ENCODE data around the gene MCEMP1. TPM values are rescaled to one million over a fixed set of nuclear protein-coding genes. Genes with fewer than 3 reads are reported as not detected.

MCEMP1 gene
- polyA plus RNA-seq, 1 donor from 2014 or later, result not detected

- TF ChIP-seq MXI1 (conservative IDR thresholded peaks at IDR 0.05; ENCODE audit: poor library complexity, severe bottlenecking) (no peak), RAD21 (conservative IDR thresholded peaks at IDR 0.05) (no peak), TAF1 (IDR thresholded peaks at IDR 0.05; ENCODE audit: low read depth) (no peak), EZH2 (IDR thresholded peaks at IDR 0.05; ENCODE audit: borderline replicate concordance, insufficient read depth, low read length, poor library complexity, severe bottlenecking) (no peak), SMC3 (conservative IDR thresholded peaks at IDR 0.05; ENCODE audit: poor library complexity) (no peak), EP300 (conservative IDR thresholded peaks at IDR 0.05; ENCODE audit: poor library complexity, severe bottlenecking) (no peak), CTCF (IDR thresholded peaks at IDR 0.05; ENCODE audit: poor library complexity, severe bottlenecking) (no peak), POLR2AphosphoS5 (IDR thresholded peaks at IDR 0.05) (no peak)
- TF ChIP-seq, protein P1, sequence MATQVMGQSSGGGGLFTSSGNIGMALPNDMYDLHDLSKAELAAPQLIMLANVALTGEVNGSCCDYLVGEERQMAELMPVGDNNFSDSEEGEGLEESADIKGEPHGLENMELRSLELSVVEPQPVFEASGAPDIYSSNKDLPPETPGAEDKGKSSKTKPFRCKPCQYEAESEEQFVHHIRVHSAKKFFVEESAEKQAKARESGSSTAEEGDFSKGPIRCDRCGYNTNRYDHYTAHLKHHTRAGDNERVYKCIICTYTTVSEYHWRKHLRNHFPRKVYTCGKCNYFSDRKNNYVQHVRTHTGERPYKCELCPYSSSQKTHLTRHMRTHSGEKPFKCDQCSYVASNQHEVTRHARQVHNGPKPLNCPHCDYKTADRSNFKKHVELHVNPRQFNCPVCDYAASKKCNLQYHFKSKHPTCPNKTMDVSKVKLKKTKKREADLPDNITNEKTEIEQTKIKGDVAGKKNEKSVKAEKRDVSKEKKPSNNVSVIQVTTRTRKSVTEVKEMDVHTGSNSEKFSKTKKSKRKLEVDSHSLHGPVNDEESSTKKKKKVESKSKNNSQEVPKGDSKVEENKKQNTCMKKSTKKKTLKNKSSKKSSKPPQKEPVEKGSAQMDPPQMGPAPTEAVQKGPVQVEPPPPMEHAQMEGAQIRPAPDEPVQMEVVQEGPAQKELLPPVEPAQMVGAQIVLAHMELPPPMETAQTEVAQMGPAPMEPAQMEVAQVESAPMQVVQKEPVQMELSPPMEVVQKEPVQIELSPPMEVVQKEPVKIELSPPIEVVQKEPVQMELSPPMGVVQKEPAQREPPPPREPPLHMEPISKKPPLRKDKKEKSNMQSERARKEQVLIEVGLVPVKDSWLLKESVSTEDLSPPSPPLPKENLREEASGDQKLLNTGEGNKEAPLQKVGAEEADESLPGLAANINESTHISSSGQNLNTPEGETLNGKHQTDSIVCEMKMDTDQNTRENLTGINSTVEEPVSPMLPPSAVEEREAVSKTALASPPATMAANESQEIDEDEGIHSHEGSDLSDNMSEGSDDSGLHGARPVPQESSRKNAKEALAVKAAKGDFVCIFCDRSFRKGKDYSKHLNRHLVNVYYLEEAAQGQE (IDR thresholded peaks at IDR 0.05; ENCODE audit: borderline replicate concordance), result no peak
- Histone ChIP-seq H3K27me3 (ENCODE audit: insufficient read depth, low read depth, low read length) (no peaks in the 10 kb centered on the region), H3K9ac (ENCODE audit: low read length) (no peak overlapping the region), H3K9me3 (ENCODE audit: low read length) (no peaks in the 10 kb centered on the region), H2AFZ (ENCODE audit: low read depth, low read length) (no peak overlapping the region), H3K27ac (ENCODE audit: low read length) (no peak overlapping the region), H3K9me2 (ENCODE audit: insufficient read depth, low read length) (no peaks in the 10 kb centered on the region), H3K4me3 (ENCODE audit: low read length) (no peak overlapping the region), H3K79me2 (replicated peaks; ENCODE audit: insufficient read depth, low read length) (no peaks in the 10 kb centered on the region), H3F3A (ENCODE audit: insufficient read depth, low read length, poor library complexity, severe bottlenecking) (no peaks in the 10 kb centered on the region), H3K36me3 (ENCODE audit: insufficient read depth, low read length) (no peaks in the 10 kb centered on the region), H4K20me1 (ENCODE audit: insufficient read depth) (no peaks in the 10 kb centered on the region), H3K4me2 (ENCODE audit: low read length) (no peak overlapping the region)
These were observed 14.6 kb downstream of the MCEMP1 start for GRCh38 chr19:7691497-7691896.

DNA sequence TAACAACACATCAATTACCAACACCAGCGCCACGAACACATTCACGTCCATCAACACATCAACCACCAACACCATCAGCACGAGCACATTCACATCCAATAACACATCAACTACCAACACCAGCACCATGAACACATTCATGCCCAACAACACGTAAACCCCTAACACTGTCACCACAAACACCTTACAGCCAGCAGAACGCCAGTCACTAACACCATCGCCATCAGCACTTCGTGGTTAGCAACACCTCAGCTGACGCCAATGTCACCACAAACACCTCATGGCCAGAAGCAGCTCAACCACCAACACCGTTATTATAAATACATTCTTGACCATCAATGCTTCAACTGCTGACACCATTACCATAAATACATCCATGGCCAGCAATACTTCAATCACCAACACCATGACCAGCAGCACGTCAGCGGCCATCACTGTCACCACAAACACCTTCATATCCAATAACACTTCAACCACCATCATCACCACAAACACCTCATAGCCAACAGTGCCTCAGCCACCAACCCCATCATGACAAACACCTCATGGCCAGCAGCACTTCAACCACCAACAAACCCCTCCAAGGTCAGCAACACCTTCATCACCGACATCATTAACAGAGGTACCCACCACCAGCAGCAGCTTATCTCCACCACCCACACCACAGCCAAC is 15.7 kb downstream of the MCEMP1 start:
- H3K27ac ChIP-seq (ENCODE audit: low read length), result no peak overlapping the region

More for the DNA sequence above, 15.7 kb downstream of the MCEMP1 start:
- Histone ChIP-seq H3K36me3 (ENCODE audit: insufficient read depth, low read length) (no peaks in the 10 kb centered on the region), H3K4me3 (ENCODE audit: low read length) (no peak overlapping the region), H3K9me2 (ENCODE audit: insufficient read depth, low read length) (no peaks in the 10 kb centered on the region), H3K79me2 (replicated peaks; ENCODE audit: insufficient read depth, low read length) (no peaks in the 10 kb centered on the region), H3F3A (ENCODE audit: insufficient read depth, low read length, poor library complexity, severe bottlenecking) (no peaks in the 10 kb centered on the region), H4K20me1 (ENCODE audit: insufficient read depth) (no peaks in the 10 kb centered on the region), H3K9me3 (ENCODE audit: low read length) (no peaks in the 10 kb centered on the region), H2AFZ (ENCODE audit: low read depth, low read length) (no peak overlapping the region), H3K4me2 (ENCODE audit: low read length) (no peak overlapping the region), H3K27me3 (ENCODE audit: insufficient read depth, low read depth, low read length) (no peaks in the 10 kb centered on the region), H3K9ac (ENCODE audit: low read length) (no peak overlapping the region)
- no peak for TF ChIP-seq EP300 (conservative IDR thresholded peaks at IDR 0.05; ENCODE audit: poor library complexity, severe bottlenecking)
- no peak for TF ChIP-seq SMC3 (conservative IDR thresholded peaks at IDR 0.05; ENCODE audit: poor library complexity)
- no peak for TF ChIP-seq EZH2 (IDR thresholded peaks at IDR 0.05; ENCODE audit: borderline replicate concordance, insufficient read depth, low read length, poor library complexity, severe bottlenecking)
- no peak for TF ChIP-seq POLR2AphosphoS5 (IDR thresholded peaks at IDR 0.05)
- no peak for TF ChIP-seq RAD21 (conservative IDR thresholded peaks at IDR 0.05)
- TF ChIP-seq TAF1 (IDR thresholded peaks at IDR 0.05; ENCODE audit: low read depth), result no peak
- TF ChIP-seq, protein P1 (IDR thresholded peaks at IDR 0.05; ENCODE audit: borderline replicate concordance), result no peak
- no peak for TF ChIP-seq CTCF (IDR thresholded peaks at IDR 0.05; ENCODE audit: poor library complexity, severe bottlenecking)
- TF ChIP-seq MXI1 (conservative IDR thresholded peaks at IDR 0.05; ENCODE audit: poor library complexity, severe bottlenecking), result no peak
